Measurements from ENCODE around the gene PPFIA4.

DNA sequence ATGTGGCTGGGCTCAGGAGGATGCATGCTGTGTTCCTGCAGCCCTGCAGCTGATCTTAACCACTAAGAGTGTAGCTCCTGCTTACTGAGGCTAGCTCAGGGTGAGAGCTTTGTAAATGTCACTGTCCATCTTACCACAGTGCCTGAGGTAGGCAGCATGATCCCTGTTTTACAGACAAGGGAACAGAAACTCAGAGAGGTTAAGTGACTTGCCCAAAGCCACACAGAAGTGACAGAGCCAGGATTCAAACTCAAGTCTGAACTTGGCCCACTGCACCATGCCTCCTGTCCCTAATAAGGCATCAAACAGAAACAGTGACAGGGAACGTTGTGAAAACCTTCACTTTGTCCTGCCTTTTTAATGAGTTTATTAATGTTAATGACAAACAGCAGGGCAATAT, 27.9 kb downstream of the PPFIA4 start:
- TF ChIP-seq, protein P1, sequence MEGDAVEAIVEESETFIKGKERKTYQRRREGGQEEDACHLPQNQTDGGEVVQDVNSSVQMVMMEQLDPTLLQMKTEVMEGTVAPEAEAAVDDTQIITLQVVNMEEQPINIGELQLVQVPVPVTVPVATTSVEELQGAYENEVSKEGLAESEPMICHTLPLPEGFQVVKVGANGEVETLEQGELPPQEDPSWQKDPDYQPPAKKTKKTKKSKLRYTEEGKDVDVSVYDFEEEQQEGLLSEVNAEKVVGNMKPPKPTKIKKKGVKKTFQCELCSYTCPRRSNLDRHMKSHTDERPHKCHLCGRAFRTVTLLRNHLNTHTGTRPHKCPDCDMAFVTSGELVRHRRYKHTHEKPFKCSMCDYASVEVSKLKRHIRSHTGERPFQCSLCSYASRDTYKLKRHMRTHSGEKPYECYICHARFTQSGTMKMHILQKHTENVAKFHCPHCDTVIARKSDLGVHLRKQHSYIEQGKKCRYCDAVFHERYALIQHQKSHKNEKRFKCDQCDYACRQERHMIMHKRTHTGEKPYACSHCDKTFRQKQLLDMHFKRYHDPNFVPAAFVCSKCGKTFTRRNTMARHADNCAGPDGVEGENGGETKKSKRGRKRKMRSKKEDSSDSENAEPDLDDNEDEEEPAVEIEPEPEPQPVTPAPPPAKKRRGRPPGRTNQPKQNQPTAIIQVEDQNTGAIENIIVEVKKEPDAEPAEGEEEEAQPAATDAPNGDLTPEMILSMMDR (IDR thresholded peaks at IDR 0.05 in 2 of 3, conservative IDR thresholded peaks at IDR 0.05 in 1 of 3; ENCODE audit: borderline replicate concordance in 1 of 3, insufficient read depth in 1 of 3, low read depth in 2 of 3, low read length in 2 of 3): no peak
- TF ChIP-seq POLR2AphosphoS5 (IDR thresholded peaks at IDR 0.05; ENCODE audit: low read depth, low read length) (no peak), EZH2 (IDR thresholded peaks at IDR 0.05) (no peak), SIN3A (IDR thresholded peaks at IDR 0.05; ENCODE audit: low read depth) (no peak), EGR1 (IDR thresholded peaks at IDR 0.05; ENCODE audit: low read depth) (no peak)
- TF ChIP-seq, protein P2, sequence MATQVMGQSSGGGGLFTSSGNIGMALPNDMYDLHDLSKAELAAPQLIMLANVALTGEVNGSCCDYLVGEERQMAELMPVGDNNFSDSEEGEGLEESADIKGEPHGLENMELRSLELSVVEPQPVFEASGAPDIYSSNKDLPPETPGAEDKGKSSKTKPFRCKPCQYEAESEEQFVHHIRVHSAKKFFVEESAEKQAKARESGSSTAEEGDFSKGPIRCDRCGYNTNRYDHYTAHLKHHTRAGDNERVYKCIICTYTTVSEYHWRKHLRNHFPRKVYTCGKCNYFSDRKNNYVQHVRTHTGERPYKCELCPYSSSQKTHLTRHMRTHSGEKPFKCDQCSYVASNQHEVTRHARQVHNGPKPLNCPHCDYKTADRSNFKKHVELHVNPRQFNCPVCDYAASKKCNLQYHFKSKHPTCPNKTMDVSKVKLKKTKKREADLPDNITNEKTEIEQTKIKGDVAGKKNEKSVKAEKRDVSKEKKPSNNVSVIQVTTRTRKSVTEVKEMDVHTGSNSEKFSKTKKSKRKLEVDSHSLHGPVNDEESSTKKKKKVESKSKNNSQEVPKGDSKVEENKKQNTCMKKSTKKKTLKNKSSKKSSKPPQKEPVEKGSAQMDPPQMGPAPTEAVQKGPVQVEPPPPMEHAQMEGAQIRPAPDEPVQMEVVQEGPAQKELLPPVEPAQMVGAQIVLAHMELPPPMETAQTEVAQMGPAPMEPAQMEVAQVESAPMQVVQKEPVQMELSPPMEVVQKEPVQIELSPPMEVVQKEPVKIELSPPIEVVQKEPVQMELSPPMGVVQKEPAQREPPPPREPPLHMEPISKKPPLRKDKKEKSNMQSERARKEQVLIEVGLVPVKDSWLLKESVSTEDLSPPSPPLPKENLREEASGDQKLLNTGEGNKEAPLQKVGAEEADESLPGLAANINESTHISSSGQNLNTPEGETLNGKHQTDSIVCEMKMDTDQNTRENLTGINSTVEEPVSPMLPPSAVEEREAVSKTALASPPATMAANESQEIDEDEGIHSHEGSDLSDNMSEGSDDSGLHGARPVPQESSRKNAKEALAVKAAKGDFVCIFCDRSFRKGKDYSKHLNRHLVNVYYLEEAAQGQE (IDR thresholded peaks at IDR 0.05; ENCODE audit: low read depth): no peak
- TF ChIP-seq, protein P3, sequence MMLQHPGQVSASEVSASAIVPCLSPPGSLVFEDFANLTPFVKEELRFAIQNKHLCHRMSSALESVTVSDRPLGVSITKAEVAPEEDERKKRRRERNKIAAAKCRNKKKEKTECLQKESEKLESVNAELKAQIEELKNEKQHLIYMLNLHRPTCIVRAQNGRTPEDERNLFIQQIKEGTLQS (IDR thresholded peaks at IDR 0.05): no peak

Data from HCT116 (cell line).